ENCODE measurements around the gene TRAIP.

DNA sequence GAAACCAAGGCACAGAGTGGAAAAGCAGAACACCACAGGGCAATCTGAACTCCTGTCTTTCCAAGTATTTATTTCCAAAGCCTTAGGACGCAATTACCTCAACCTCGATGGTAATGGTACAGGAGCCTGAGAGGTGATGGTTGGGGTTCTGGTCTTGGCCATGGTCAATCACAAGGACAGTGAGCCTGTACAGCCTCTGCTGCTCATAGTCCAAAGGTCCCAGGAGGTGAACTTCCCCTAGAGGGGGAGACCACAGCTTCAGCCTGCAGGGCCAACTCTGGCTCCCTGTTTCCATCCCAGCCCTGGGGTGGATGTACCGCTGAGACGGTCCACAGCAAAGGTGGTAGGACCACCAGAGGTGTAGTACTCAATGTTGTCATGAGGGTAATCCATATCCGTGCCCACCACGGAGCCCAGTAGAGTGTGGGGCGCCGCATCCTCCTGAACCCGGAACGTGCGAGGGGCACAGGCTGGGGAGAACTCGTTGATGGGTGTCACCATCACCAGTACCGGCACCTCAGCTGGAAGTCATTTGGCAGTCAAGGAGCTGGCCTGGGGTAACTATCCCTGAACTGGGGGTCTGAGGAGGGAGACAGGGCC, 62.8 kb downstream of the TRAIP start:
- TF ChIP-seq, protein P1, sequence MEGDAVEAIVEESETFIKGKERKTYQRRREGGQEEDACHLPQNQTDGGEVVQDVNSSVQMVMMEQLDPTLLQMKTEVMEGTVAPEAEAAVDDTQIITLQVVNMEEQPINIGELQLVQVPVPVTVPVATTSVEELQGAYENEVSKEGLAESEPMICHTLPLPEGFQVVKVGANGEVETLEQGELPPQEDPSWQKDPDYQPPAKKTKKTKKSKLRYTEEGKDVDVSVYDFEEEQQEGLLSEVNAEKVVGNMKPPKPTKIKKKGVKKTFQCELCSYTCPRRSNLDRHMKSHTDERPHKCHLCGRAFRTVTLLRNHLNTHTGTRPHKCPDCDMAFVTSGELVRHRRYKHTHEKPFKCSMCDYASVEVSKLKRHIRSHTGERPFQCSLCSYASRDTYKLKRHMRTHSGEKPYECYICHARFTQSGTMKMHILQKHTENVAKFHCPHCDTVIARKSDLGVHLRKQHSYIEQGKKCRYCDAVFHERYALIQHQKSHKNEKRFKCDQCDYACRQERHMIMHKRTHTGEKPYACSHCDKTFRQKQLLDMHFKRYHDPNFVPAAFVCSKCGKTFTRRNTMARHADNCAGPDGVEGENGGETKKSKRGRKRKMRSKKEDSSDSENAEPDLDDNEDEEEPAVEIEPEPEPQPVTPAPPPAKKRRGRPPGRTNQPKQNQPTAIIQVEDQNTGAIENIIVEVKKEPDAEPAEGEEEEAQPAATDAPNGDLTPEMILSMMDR (IDR thresholded peaks at IDR 0.05), result no peak
- no peak for TF ChIP-seq POLR2A (IDR thresholded peaks at IDR 0.05; ENCODE audit: low read length)
